ENCODE measurements around the gene ATG14. TPM values are rescaled to one million over a fixed set of nuclear protein-coding genes. Genes with fewer than 3 reads are reported as not detected.

The ATG14 gene
- total RNA-seq, 2 experiments from 2014 or later: 5.1 to 5.5 TPM

GRCh38 chr14:55333711-55334485, 77.7 kb downstream of the ATG14 start:
- Mint-ChIP-seq H3K9me3 (no peaks in the 10 kb centered on the region), H3K27ac (peak overlapping the region; percentile 87), H3K36me3 (ENCODE audit: low read depth) (peaks cover 10% of the 10 kb centered on the region), H3K4me1 (ENCODE audit: low read depth) (peaks cover 79% of the 10 kb centered on the region), H3K27me3 (no peaks in the 10 kb centered on the region), H3K4me3 (peak overlapping the region; percentile 38)
- intact Hi-C loops (cut with micrococcal nuclease): loop anchor here (5.0 kb wide), 2 partner anchors 38 to 62 kb away; partner anchors contain the start of gene FBXO34
- TF ChIP-seq, protein P1, sequence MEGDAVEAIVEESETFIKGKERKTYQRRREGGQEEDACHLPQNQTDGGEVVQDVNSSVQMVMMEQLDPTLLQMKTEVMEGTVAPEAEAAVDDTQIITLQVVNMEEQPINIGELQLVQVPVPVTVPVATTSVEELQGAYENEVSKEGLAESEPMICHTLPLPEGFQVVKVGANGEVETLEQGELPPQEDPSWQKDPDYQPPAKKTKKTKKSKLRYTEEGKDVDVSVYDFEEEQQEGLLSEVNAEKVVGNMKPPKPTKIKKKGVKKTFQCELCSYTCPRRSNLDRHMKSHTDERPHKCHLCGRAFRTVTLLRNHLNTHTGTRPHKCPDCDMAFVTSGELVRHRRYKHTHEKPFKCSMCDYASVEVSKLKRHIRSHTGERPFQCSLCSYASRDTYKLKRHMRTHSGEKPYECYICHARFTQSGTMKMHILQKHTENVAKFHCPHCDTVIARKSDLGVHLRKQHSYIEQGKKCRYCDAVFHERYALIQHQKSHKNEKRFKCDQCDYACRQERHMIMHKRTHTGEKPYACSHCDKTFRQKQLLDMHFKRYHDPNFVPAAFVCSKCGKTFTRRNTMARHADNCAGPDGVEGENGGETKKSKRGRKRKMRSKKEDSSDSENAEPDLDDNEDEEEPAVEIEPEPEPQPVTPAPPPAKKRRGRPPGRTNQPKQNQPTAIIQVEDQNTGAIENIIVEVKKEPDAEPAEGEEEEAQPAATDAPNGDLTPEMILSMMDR (IDR thresholded peaks at IDR 0.05): no peak
- DNase-seq (peak; percentile 35), ATAC-seq (peak; percentile 48)
- ChIA-PET CTCF (interaction anchor here (0.8 to 2.5 kb wide), 10 partner anchors 9 to 62 kb away, joined by 3 to 18 read pairs (median 4); no protein-coding TSS in a partner anchor), POLR2A (interaction anchor here (1.4 to 1.7 kb wide), 2 partner anchors 40 to 62 kb away, joined by 3 to 4 read pairs; partner anchors contain the start of gene FBXO34)

- ChIA-PET CTCF (interaction anchor here (0.8 to 2.5 kb wide), 14 partner anchors 10 to 63 kb away, joined by 3 to 18 read pairs (median 4); no protein-coding TSS in a partner anchor), POLR2A (interaction anchor here (1.4 to 1.7 kb wide), 2 partner anchors 39 to 61 kb away, joined by 3 to 4 read pairs; partner anchors contain the start of gene FBXO34)
- DNase-seq (peak; percentile 49), ATAC-seq (peak; percentile 49)
- intact Hi-C loops (cut with micrococcal nuclease): loop anchor here (5.0 kb wide), 2 partner anchors 39 to 61 kb away; partner anchors contain the start of gene FBXO34
- H3K4me1 Mint-ChIP-seq (ENCODE audit: low read depth): peaks cover 81% of the 10 kb centered on the region
- H3K27ac Mint-ChIP-seq: peak overlapping the region; percentile 86
- no peaks in the 10 kb centered on the region for H3K9me3 Mint-ChIP-seq
- TF ChIP-seq, protein P1 (IDR thresholded peaks at IDR 0.05): no peak
- H3K36me3 Mint-ChIP-seq (ENCODE audit: low read depth): peaks cover 9% of the 10 kb centered on the region
- H3K4me3 Mint-ChIP-seq: peak overlapping the region; percentile 64
- no peaks in the 10 kb centered on the region for H3K27me3 Mint-ChIP-seq
Observed at GRCh38 chr14:55332654-55333570, 78.7 kb downstream of the ATG14 start.

DNA sequence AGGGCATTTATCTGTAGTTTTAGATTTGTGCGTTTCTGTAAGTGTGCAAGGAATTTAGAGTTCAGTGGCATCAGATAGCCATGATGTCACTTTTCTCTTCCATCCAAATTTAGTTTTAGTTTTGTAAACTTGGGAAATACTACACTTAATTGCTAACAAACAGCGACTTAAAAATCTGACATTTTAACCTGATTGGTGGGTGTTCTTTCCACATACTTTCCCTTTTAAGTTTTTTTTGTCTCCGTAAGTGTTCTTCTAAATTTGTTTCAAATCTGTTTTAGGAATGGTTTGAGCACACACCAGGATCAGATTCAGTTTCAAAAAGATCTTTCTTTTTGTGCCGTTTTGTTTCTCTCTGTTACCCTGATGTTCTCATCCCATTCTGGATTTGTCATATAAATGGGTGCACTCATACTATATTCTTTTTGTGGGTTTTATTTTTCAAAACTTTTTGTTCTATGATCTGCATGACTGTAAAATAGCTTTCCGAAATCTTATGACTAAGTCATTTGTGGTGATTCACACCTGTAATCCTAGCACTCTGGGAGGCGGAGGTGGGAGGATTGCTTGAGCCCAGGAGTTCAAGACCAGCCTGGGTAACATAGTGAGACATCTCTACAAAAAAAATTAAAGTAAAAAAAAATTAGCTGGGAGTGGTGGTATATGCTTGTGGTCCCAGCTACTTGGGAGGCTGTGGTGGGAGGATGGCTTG, 81.5 kb downstream of the ATG14 start:
- Mint-ChIP-seq H3K4me3 (no peak overlapping the region), H3K4me1 (ENCODE audit: low read depth) (peaks cover 82% of the 10 kb centered on the region), H3K27ac (peak overlapping the region; percentile 83), H3K27me3 (no peaks in the 10 kb centered on the region), H3K36me3 (ENCODE audit: low read depth) (peaks cover 13% of the 10 kb centered on the region), H3K9me3 (no peaks in the 10 kb centered on the region)
- peak; percentile 65 for DNase-seq
- ATAC-seq: peak; percentile 29
- CTCF ChIA-PET: interaction anchor here (0.9 to 3.1 kb wide), 3 partner anchors 25 to 84 kb away, joined by 3 to 10 read pairs (median 4); no protein-coding TSS in a partner anchor
- TF ChIP-seq, protein P1 (IDR thresholded peaks at IDR 0.05): no peak
- POLR2A ChIA-PET: interaction anchor here (0.6 kb wide), 2 partner anchors 26 to 890 kb away, joined by 3 to 5 read pairs; no protein-coding TSS in a partner anchor
- intact Hi-C loops (cut with micrococcal nuclease): loop anchor here (5.0 kb wide), 2 partner anchors 42 to 58 kb away; partner anchors contain the start of gene FBXO34

DNA sequence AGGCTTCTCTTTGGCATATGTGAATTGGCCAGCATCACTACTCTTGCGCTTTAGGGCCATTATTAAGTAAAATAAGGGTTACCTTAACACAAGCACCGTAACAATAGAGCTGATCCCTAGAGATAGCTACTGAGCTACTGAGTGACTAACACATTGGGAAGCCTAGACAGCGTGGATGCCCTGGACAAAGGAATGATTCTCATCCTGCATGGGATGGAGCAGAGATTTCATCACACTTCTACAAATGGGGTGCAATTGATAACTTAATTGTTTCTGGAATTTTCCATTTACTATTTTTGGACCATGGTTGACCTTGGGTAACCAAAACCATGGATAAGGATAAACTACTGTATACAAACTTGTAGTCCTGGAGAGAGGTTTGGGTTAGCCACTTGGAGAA, 83.3 kb downstream of the ATG14 start:
- intact Hi-C loops (cut with micrococcal nuclease): no loop called here
- H3K9me3 Mint-ChIP-seq: no peaks in the 10 kb centered on the region
- H3K27me3 Mint-ChIP-seq: no peaks in the 10 kb centered on the region
- ATAC-seq: no peak
- H3K4me3 Mint-ChIP-seq: no peak overlapping the region
- CTCF ChIA-PET: interaction anchor here (2.0 to 3.1 kb wide), 3 partner anchors 27 to 82 kb away, joined by 4 to 10 read pairs (median 5); partner anchors contain the start of gene FBXO34
- peaks cover 64% of the 10 kb centered on the region for H3K4me1 Mint-ChIP-seq (ENCODE audit: low read depth)
- no peak for DNase-seq
- TF ChIP-seq, protein P1 (IDR thresholded peaks at IDR 0.05): no peak
- no peak overlapping the region for H3K27ac Mint-ChIP-seq
- peaks cover 6% of the 10 kb centered on the region for H3K36me3 Mint-ChIP-seq (ENCODE audit: low read depth)
- POLR2A ChIA-PET: no interaction called here

Measured in activated CD8-positive, alpha-beta T cell treated with anti-CD3 and anti-CD28 coated beads for 36 hours (primary cell).